IMR-90 (cell line): ENCODE data around the gene LYPD8. TPM values are rescaled to one million over a fixed set of nuclear protein-coding genes. Genes with fewer than 3 reads are reported as not detected.

ENCODE experiments used
- ATAC-seq: fragments of 200-7000 bp; cut with Tn5 transposase; 2 replicates; pipeline ENCODE4 v1.9.1; 2020; ENCODE audit warnings: low read depth, mild to moderate bottlenecking, moderate library complexity
- BruUV-seq: library from RNA; stranded (reverse); fragments of 400-500 nt; replicated peaks from 2 replicates; lab custom pipeline; 2021; lab: Mats Ljungman, UMichigan
- CTCF ChIA-PET: fragments of 300-600 bp; formaldehyde crosslinking; extraction: SDS; loops from one replicate; lab custom pipeline; 2021; ENCODE audit warnings: antibody characterized with exemption; lab: Yijun Ruan, JAX
- POLR2A ChIA-PET: fragments of 300-600 bp; sonication (Branson Sonifier 250); formaldehyde crosslinking; loops from one replicate; lab custom pipeline; 2022; ENCODE audit warnings: antibody characterized with exemption; ENCODE audit not compliant: unreplicated experiment; lab: Charles Lee
- DNase-seq: peaks from one replicate; pipeline ENCODE4 v3.0.0; 2013
- H2AFZ ChIP-seq: replicated peaks from 2 replicates; pipeline ENCODE3; 2013; ENCODE audit warnings: low read length, mild to moderate bottlenecking; ENCODE audit not compliant: poor library complexity
- H2AK5ac ChIP-seq: 2 replicates; pipeline ENCODE4 v1.6.1; 2013; ENCODE audit warnings: low read depth, low read length, inconsistent platforms
- H2AK9ac ChIP-seq: replicated peaks from 2 replicates; pipeline ENCODE3; 2013; ENCODE audit warnings: mild to moderate bottlenecking, low read depth, low read length, moderate library complexity; ENCODE audit not compliant: poor library complexity
- H2BK120ac ChIP-seq: 2 replicates; pipeline ENCODE4 v1.6.1; 2013; ENCODE audit warnings: low read depth, low read length, inconsistent platforms
- H2BK15ac ChIP-seq: 3 replicates; pipeline ENCODE4 v1.6.1; 2013; ENCODE audit warnings: low read depth, low read length, inconsistent platforms
- H2BK20ac ChIP-seq: 2 replicates; pipeline ENCODE4 v1.6.1; 2013; ENCODE audit warnings: low read depth, mild to moderate bottlenecking, inconsistent platforms, low read length, moderate library complexity
- H2BK5ac ChIP-seq: 2 replicates; pipeline ENCODE4 v1.6.1; 2013; ENCODE audit warnings: mild to moderate bottlenecking, low read depth, low read length, inconsistent platforms; ENCODE audit not compliant: poor library complexity, severe bottlenecking
- H3K14ac ChIP-seq: replicated peaks from 2 replicates; pipeline ENCODE4 v1.6.1; 2013; ENCODE audit warnings: low read depth, low read length, inconsistent platforms
- H3K18ac ChIP-seq: 2 replicates; pipeline ENCODE4 v1.6.1; 2013; ENCODE audit warnings: low read depth, low read length, control low read depth
- H3K23ac ChIP-seq: 2 replicates; pipeline ENCODE4 v1.6.1; 2013; ENCODE audit warnings: low read depth, low read length, inconsistent platforms
- H3K27ac ChIP-seq: 2 replicates; pipeline ENCODE4 v1.5.1; 2013; ENCODE audit warnings: mild to moderate bottlenecking, control low read depth, low read length; ENCODE audit not compliant: insufficient read depth
- H3K27me3 ChIP-seq: 2 replicates; pipeline ENCODE4 v1.6.1; 2013; ENCODE audit warnings: low read length; ENCODE audit not compliant: control insufficient read depth, insufficient read depth
- H3K36me3 ChIP-seq: 2 replicates; pipeline ENCODE4 v1.6.1; 2013; ENCODE audit warnings: low read length, mixed read lengths; ENCODE audit not compliant: control insufficient read depth, insufficient read depth
- H3K4ac ChIP-seq: 2 replicates; pipeline ENCODE4 v1.6.1; 2013; ENCODE audit warnings: low read depth, low read length, inconsistent platforms
- H3K4me1 ChIP-seq: 2 replicates; pipeline ENCODE4 v1.6.1; 2013; ENCODE audit warnings: low read length, mixed read lengths; ENCODE audit not compliant: control insufficient read depth, insufficient read depth
- H3K4me2 ChIP-seq: 2 replicates; pipeline ENCODE4 v1.6.1; 2013; ENCODE audit warnings: low read depth, mild to moderate bottlenecking, control low read depth, low read length, moderate library complexity
- H3K4me3 ChIP-seq: 2 replicates; pipeline ENCODE4 v1.5.1; 2013; ENCODE audit warnings: low read depth, mild to moderate bottlenecking, control low read depth, low read length, moderate library complexity; ENCODE audit not compliant: insufficient read depth
- H3K56ac ChIP-seq: 2 replicates; pipeline ENCODE4 v1.6.1; 2013; ENCODE audit warnings: low read length, inconsistent platforms; ENCODE audit not compliant: insufficient read depth; ENCODE audit errors: extremely low read depth
- H3K79me1 ChIP-seq, 2 experiments: 2 replicates each; pipeline ENCODE4 v1.6.1; 2013; ENCODE audit warnings: low read length in 2 of 2, inconsistent platforms in 1 of 2, low read depth in 1 of 2
- H3K9ac ChIP-seq: 2 replicates; pipeline ENCODE4 v1.6.1; 2013; ENCODE audit warnings: low read depth, low read length, control low read depth
- H3K9me1 ChIP-seq: 2 replicates; pipeline ENCODE4 v1.6.1; 2013; ENCODE audit warnings: low read length, inconsistent platforms; ENCODE audit not compliant: insufficient read depth
- H3K9me3 ChIP-seq: 2 replicates; pipeline ENCODE4 v1.6.1; 2013; ENCODE audit warnings: low read length; ENCODE audit not compliant: control insufficient read depth, insufficient read depth
- H4K20me1 ChIP-seq: 2 replicates; pipeline ENCODE4 v1.6.1; 2013; ENCODE audit warnings: low read length, inconsistent platforms; ENCODE audit not compliant: insufficient read depth
- H4K5ac ChIP-seq: 2 replicates; pipeline ENCODE4 v1.6.1; 2013; ENCODE audit warnings: mild to moderate bottlenecking, low read depth, low read length, control low read depth
- H4K8ac ChIP-seq, 2 experiments: 2 replicates each; pipeline ENCODE4 v1.6.1; 2013; ENCODE audit warnings: low read depth in 2 of 2, low read length in 2 of 2, control low read depth in 1 of 2, inconsistent platforms in 1 of 2
- H4K91ac ChIP-seq: 2 replicates; pipeline ENCODE4 v1.6.1; 2013; ENCODE audit warnings: low read depth, low read length, inconsistent platforms; ENCODE audit not compliant: insufficient read depth
- NFE2L2 ChIP-seq: fragments of 150-350 bp; IDR thresholded peaks from 2 replicates; pipeline ENCODE4 v1.6.1; 2016; ENCODE audit warnings: low read depth, mild to moderate bottlenecking, low read length
- WGBS, 2 experiments: methylation state at CpG; one replicate each; pipeline versions ENCODE4 v1.1.5 to v1.1.7; 2013; ENCODE audit warnings: missing lambda C conversion rate in 2 of 2; ENCODE audit not compliant: insufficient read length in 1 of 2; ENCODE audit errors: extremely low coverage in 2 of 2; 5-methylcytosine and 5-hydroxymethylcytosine counted together
- dilution Hi-C: fragments of 300-500 bp; cut with HindIII; formaldehyde crosslinking; loops from one replicate; pipeline ENCODE4 v1.14.3; 2018; ENCODE audit warnings: low sequenced_read_pairs; ENCODE audit not compliant: unreplicated experiment
- in situ Hi-C: fragments of 300-500 bp; cut with MboI; formaldehyde crosslinking; loops from 3 replicates; pipeline ENCODE4 v1.14.3; 2019; ENCODE audit warnings: low sequenced_read_pairs, inconsistent platforms, mixed read lengths
- intact Hi-C: fragments of 100-400 bp; cut with micrococcal nuclease; formaldehyde crosslinking; loops from 2 replicates; pipeline ENCODE4 v1.10.0; 2022
- polyA plus RNA-seq, 3 experiments: library from polyadenylated mRNA; depleted of rRNA; stranded (reverse); fragments of >200 nt; gene quantifications; 2 replicates each; pipeline ENCODE4 v1.2.3, GENCODE V29; 2012; ENCODE audit warnings: low replicate concordance in 1 of 3
- total RNA-seq: library from RNA; depleted of rRNA; stranded (reverse); fragments of >200 nt; gene quantifications from 2 replicates; pipeline ENCODE4 v1.2.3, GENCODE V29; 2012

The LYPD8 gene
- total and polyA plus RNA-seq, 2 of the 4 experiments (the other 2 are of a cell fraction), result not detected

- H3K27ac ChIP-seq, result no peak overlapping the region
- in situ Hi-C loops, result no loop called here
- no peak overlapping the region for H2BK20ac ChIP-seq
- no peaks in the 10 kb centered on the region for H3K27me3 ChIP-seq
- no peak overlapping the region for H3K4me3 ChIP-seq
- H3K14ac ChIP-seq, result no peak overlapping the region
- intact Hi-C loops, result no loop called here
- no peaks in the 10 kb centered on the region for H3K9me1 ChIP-seq
- no peak overlapping the region for H3K9ac ChIP-seq
- no peaks in the 10 kb centered on the region; the same call in 1 of the 2 replicates for H3K9me3 ChIP-seq
- H2BK15ac ChIP-seq, result no peak overlapping the region
- no peaks in the 10 kb centered on the region for H3K4me1 ChIP-seq
- no peak overlapping the region for H2BK120ac ChIP-seq
- no CpG with 5 or more reads among the region's 4 CpGs for WGBS, 2 experiments
- CTCF ChIA-PET, result no interaction called here
- dilution Hi-C loops, result no loop called here
- H2BK5ac ChIP-seq, result no peak overlapping the region
- no peak overlapping the region for H3K23ac ChIP-seq
- POLR2A ChIA-PET, result no interaction called here
- no peak for ATAC-seq
- H3K56ac ChIP-seq, result no peak overlapping the region
- H3K36me3 ChIP-seq, result no peaks in the 10 kb centered on the region
- DNase-seq, result no peak
- BruUV-seq, result no TSS peak
- H3K4me2 ChIP-seq, result no peak overlapping the region
- H4K91ac ChIP-seq, result no peak overlapping the region
- no peak overlapping the region for H4K5ac ChIP-seq
- TF ChIP-seq NFE2L2, result no peak
- no peak overlapping the region for H2AK9ac ChIP-seq
- no peaks in the 10 kb centered on the region for H4K20me1 ChIP-seq
- H3K18ac ChIP-seq, result no peak overlapping the region
- no peak overlapping the region for H3K4ac ChIP-seq
- no peak overlapping the region for H4K8ac ChIP-seq
- H2AK5ac ChIP-seq, result no peak overlapping the region
- no peak overlapping the region for H2AFZ ChIP-seq
- H3K79me1 ChIP-seq, result no peaks in the 10 kb centered on the region
These were observed 35.5 kb upstream of the LYPD8 start for GRCh38 chr1:248791010-248791409.
